ENCODE data around the gene PPL.

The PPL gene

GRCh38 chr16:4890026-4890425 is 46.9 kb downstream of the PPL start:
- no peak for DNase-seq (ENCODE audit: low read depth in 2 of 2)

GRCh38 chr16:4888428-4889135 is 48.4 kb downstream of the PPL start:
- no peak for DNase-seq (ENCODE audit: low read depth in 2 of 2)

GRCh38 chr16:4886151-4886550 is 50.8 kb downstream of the PPL start:
- DNase-seq (ENCODE audit: low read depth in 2 of 2), result no peak

- DNase-seq (ENCODE audit: low read depth in 2 of 2), result no peak
Measured at GRCh38 chr16:4884972-4885874, 51.7 kb downstream of the PPL start.

- DNase-seq (ENCODE audit: low read depth in 2 of 2), result no peak
Measured at GRCh38 chr16:4884209-4884608, 52.7 kb downstream of the PPL start.

GRCh38 chr16:4883501-4883900 is 53.4 kb downstream of the PPL start:
- DNase-seq (ENCODE audit: low read depth in 2 of 2), result no peak

GRCh38 chr16:4882633-4883285 is 54.2 kb downstream of the PPL start:
- no peak for DNase-seq (ENCODE audit: low read depth in 2 of 2)

GRCh38 chr16:4882000-4882632 is 54.8 kb downstream of the PPL start:
- no peak for DNase-seq (ENCODE audit: low read depth in 2 of 2)

- no peak for DNase-seq (ENCODE audit: low read depth in 2 of 2)
Measured at GRCh38 chr16:4880006-4880580, 56.9 kb downstream of the PPL start.

- no peak for DNase-seq (ENCODE audit: low read depth in 2 of 2)
Measured at GRCh38 chr16:4879049-4879448, 57.9 kb downstream of the PPL start.

GRCh38 chr16:4877380-4877685 is 59.6 kb downstream of the PPL start:
- DNase-seq (ENCODE audit: low read depth in 2 of 2), result no peak

GRCh38 chr16:4876646-4877379 is 60.1 kb downstream of the PPL start:
- DNase-seq (ENCODE audit: low read depth in 2 of 2), result no peak

GRCh38 chr16:4874666-4875065 is 62.3 kb downstream of the PPL start:
- DNase-seq (ENCODE audit: low read depth in 2 of 2), result no peak

- DNase-seq (ENCODE audit: low read depth in 2 of 2), result no peak
Measured at GRCh38 chr16:4873091-4873490, 63.9 kb downstream of the PPL start.

GRCh38 chr16:4871071-4871470 is 65.9 kb downstream of the PPL start:
- no peak for DNase-seq (ENCODE audit: low read depth in 2 of 2)

GRCh38 chr16:4870138-4870671 is 66.7 kb downstream of the PPL start:
- DNase-seq (ENCODE audit: low read depth in 2 of 2), result no peak

GRCh38 chr16:4869147-4869805 is 67.7 kb downstream of the PPL start:
- no peak for DNase-seq (ENCODE audit: low read depth in 2 of 2)

- DNase-seq (ENCODE audit: low read depth in 2 of 2), result no peak
Measured at GRCh38 chr16:4868535-4868934, 68.4 kb downstream of the PPL start.

- DNase-seq (ENCODE audit: low read depth in 2 of 2), result no peak
Measured at GRCh38 chr16:4868026-4868425, 68.9 kb downstream of the PPL start.

- no peak for DNase-seq (ENCODE audit: low read depth in 2 of 2)
Measured at GRCh38 chr16:4866586-4866985, 70.4 kb downstream of the PPL start.
